HepG2 (cell line): Measurements from ENCODE around the gene HSPB6. TPM values are rescaled to one million over a fixed set of nuclear protein-coding genes. Genes with fewer than 3 reads are reported as not detected.

Source experiments
- CREB1 ChIP-seq, 2 experiments: fragments of 450-650 bp in 1 of 2; IDR thresholded peaks; 2 replicates each; pipeline ENCODE4 v1.6.1; 2016 to 2017; ENCODE audit warnings: control low read depth in 1 of 2, mild to moderate bottlenecking in 1 of 2, missing compliant biosample characterization in 1 of 2, missing genetic modification characterization in 1 of 2
- CREM ChIP-seq, 2 experiments: sonication (generic) in 1 of 2; formaldehyde crosslinking in 1 of 2; IDR thresholded peaks; 2 replicates each; pipeline versions ENCODE4 v1.4.0 to v1.6.1; 2016 to 2020; ENCODE audit warnings: antibody characterized with exemption in 1 of 2, mild to moderate bottlenecking in 1 of 2, missing genetic modification reagents in 1 of 2
- E2F5 ChIP-seq: sonication (generic); formaldehyde crosslinking; conservative IDR thresholded peaks from 2 replicates; pipeline ENCODE4 v1.4.0; 2020; ENCODE audit warnings: missing genetic modification reagents
- FOXP1 ChIP-seq, 2 experiments: fragments of 450-650 bp in 1 of 2; IDR thresholded peaks; 2 replicates each; pipeline ENCODE4 v1.6.1; 2017 to 2018; ENCODE audit warnings: antibody characterized with exemption in 1 of 2
- HMGXB3 ChIP-seq: sonication (generic); formaldehyde crosslinking; IDR thresholded peaks from 2 replicates; pipeline ENCODE4 v1.4.0; 2020; ENCODE audit warnings: missing genetic modification reagents, borderline replicate concordance
- LRRFIP1 ChIP-seq: sonication (generic); formaldehyde crosslinking; conservative IDR thresholded peaks from 2 replicates; pipeline ENCODE4 v1.4.0; 2020; ENCODE audit warnings: missing genetic modification reagents
- NFIB ChIP-seq: sonication (generic); formaldehyde crosslinking; IDR thresholded peaks from 2 replicates; pipeline ENCODE4 v1.9.0; 2021; ENCODE audit warnings: missing genetic modification reagents, mild to moderate bottlenecking, borderline replicate concordance
- POLR2AphosphoS5 ChIP-seq: IDR thresholded peaks from 2 replicates; pipeline ENCODE4 v1.6.1; 2012; ENCODE audit warnings: low read depth, low read length
- PRMT3 ChIP-seq: sonication (generic); formaldehyde crosslinking; IDR thresholded peaks from 2 replicates; pipeline ENCODE4 v1.8.1; 2022; ENCODE audit warnings: low read depth, mild to moderate bottlenecking, moderate library complexity, missing genetic modification reagents, borderline replicate concordance
- REXO4 ChIP-seq: sonication (generic); formaldehyde crosslinking; IDR thresholded peaks from 2 replicates; pipeline ENCODE4 v1.8.0; 2022; ENCODE audit warnings: missing genetic modification reagents, mild to moderate bottlenecking, borderline replicate concordance
- WIZ ChIP-seq: sonication (generic); formaldehyde crosslinking; IDR thresholded peaks from 2 replicates; pipeline ENCODE4 v1.5.1; 2020; ENCODE audit warnings: mild to moderate bottlenecking, missing genetic modification reagents
- ZNF3 ChIP-seq: IDR thresholded peaks from 2 replicates; pipeline ENCODE4 v1.7.0; 2017; ENCODE audit warnings: inconsistent platforms
- polyA plus RNA-seq, 8 experiments: library from polyadenylated mRNA; depleted of rRNA in 3 of 8; stranded (reverse) in 7 of 8; unstranded in 1 of 8; fragments of >200 nt; fragmentation: Illumina TruSeq in 4 of 8; extraction: Trizol in 4 of 8; gene quantifications; 2 replicates each; pipeline versions ENCODE4 v1.2.1 to v1.2.3, GENCODE V29; 2011 to 2016; ENCODE audit warnings: low read depth in 4 of 8, missing spikeins in 1 of 8, mixed read lengths in 1 of 8; ENCODE audit not compliant: insufficient read depth in 1 of 8
- total RNA-seq, 5 experiments: library from RNA; depleted of rRNA; stranded (reverse); fragments of >200 nt; fragmentation: Illumina TruSeq; extraction: Trizol; gene quantifications; 2 replicates each; pipeline ENCODE4 v1.2.3, GENCODE V29; 2016; ENCODE audit warnings: low read depth in 1 of 5
- TF ChIP-seq, protein P1 (sequence below): sonication (generic); formaldehyde crosslinking; IDR thresholded peaks from 2 replicates; pipeline ENCODE4 v1.5.0; 2020; ENCODE audit warnings: missing genetic modification reagents
- TF ChIP-seq, protein P2 (sequence below): IDR thresholded peaks from 2 replicates; pipeline ENCODE4 v1.4.0; 2020; ENCODE audit warnings: mild to moderate bottlenecking, missing genetic modification reagents

The HSPB6 gene
- total and polyA plus RNA-seq, 2 of the 13 experiments (the other 11 are each of a cell fraction or from before 2014, with no cell fraction given): 0.18 TPM; not detected in 1

DNA sequence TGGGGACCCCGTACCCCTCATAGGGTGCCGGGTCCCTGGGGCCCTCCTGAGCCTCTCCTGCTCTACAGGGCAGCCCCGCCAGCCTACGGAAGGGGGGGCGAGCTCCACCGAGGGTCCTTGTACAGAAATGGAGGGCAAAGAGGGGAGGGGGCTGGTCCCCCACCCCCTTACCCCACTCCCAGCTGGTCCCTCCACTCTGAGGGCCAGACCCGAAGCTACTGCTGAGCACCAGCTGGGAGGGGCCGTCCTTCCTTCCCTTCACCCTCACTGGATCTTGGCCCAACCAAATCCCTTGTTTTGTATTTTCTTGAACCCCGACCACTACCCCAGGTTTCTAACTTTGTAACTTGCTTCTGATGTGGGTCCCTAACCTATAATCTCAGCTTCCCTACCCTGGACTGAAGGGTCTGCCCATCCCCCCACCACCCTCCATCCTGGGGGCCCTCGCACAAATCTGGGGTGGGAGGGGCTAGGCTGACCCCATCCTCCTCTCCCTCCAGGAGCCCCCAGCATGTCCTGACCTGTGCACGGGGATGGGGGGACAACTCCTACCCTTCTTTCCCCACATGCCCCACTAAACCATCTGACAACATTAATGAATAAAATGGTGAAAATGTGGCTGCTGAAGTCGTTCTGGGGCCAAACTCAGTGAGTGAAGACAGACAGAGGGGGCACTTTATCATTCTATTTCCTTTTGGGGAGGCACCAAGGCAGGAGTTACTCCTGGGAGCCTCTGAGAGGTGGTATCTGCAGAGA is 31.6 kb upstream of the HSPB6 start (continued):
- no peak for TF ChIP-seq HMGXB3 (CRISPR knock-in tag)
- TF ChIP-seq, protein P1, sequence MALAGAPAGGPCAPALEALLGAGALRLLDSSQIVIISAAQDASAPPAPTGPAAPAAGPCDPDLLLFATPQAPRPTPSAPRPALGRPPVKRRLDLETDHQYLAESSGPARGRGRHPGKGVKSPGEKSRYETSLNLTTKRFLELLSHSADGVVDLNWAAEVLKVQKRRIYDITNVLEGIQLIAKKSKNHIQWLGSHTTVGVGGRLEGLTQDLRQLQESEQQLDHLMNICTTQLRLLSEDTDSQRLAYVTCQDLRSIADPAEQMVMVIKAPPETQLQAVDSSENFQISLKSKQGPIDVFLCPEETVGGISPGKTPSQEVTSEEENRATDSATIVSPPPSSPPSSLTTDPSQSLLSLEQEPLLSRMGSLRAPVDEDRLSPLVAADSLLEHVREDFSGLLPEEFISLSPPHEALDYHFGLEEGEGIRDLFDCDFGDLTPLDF (CRISPR knock-in tag): no peak
- no peak for TF ChIP-seq WIZ (CRISPR knock-in tag)
- TF ChIP-seq NFIB: no peak
- TF ChIP-seq REXO4 (CRISPR knock-in tag): no peak
- no peak for TF ChIP-seq CREM (IDR thresholded peaks at IDR 0.05)
- no peak for TF ChIP-seq CREM (CRISPR knock-in tag; IDR thresholded peaks at IDR 0.05)
- TF ChIP-seq, protein P2, sequence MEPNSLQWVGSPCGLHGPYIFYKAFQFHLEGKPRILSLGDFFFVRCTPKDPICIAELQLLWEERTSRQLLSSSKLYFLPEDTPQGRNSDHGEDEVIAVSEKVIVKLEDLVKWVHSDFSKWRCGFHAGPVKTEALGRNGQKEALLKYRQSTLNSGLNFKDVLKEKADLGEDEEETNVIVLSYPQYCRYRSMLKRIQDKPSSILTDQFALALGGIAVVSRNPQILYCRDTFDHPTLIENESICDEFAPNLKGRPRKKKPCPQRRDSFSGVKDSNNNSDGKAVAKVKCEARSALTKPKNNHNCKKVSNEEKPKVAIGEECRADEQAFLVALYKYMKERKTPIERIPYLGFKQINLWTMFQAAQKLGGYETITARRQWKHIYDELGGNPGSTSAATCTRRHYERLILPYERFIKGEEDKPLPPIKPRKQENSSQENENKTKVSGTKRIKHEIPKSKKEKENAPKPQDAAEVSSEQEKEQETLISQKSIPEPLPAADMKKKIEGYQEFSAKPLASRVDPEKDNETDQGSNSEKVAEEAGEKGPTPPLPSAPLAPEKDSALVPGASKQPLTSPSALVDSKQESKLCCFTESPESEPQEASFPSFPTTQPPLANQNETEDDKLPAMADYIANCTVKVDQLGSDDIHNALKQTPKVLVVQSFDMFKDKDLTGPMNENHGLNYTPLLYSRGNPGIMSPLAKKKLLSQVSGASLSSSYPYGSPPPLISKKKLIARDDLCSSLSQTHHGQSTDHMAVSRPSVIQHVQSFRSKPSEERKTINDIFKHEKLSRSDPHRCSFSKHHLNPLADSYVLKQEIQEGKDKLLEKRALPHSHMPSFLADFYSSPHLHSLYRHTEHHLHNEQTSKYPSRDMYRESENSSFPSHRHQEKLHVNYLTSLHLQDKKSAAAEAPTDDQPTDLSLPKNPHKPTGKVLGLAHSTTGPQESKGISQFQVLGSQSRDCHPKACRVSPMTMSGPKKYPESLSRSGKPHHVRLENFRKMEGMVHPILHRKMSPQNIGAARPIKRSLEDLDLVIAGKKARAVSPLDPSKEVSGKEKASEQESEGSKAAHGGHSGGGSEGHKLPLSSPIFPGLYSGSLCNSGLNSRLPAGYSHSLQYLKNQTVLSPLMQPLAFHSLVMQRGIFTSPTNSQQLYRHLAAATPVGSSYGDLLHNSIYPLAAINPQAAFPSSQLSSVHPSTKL (CRISPR knock-in tag): no peak
- no peak for TF ChIP-seq PRMT3 (CRISPR knock-in tag)
- TF ChIP-seq CREB1 (IDR thresholded peaks at IDR 0.05): no peak
- no peak for TF ChIP-seq CREB1 (CRISPR knock-in tag; IDR thresholded peaks at IDR 0.05)
- TF ChIP-seq ZNF3 (CRISPR knock-in tag): no peak
- TF ChIP-seq FOXP1 (IDR thresholded peaks at IDR 0.05): no peak
- no peak for TF ChIP-seq FOXP1 (CRISPR knock-in tag; IDR thresholded peaks at IDR 0.05)
- no peak for TF ChIP-seq POLR2AphosphoS5
- TF ChIP-seq LRRFIP1 (CRISPR knock-in tag): no peak
- TF ChIP-seq E2F5 (CRISPR knock-in tag): no peak
